ENCODE data around the gene RMDN2. TPM values are rescaled to one million over a fixed set of nuclear protein-coding genes. Genes with fewer than 3 reads are reported as not detected.

RMDN2 gene, protein sequence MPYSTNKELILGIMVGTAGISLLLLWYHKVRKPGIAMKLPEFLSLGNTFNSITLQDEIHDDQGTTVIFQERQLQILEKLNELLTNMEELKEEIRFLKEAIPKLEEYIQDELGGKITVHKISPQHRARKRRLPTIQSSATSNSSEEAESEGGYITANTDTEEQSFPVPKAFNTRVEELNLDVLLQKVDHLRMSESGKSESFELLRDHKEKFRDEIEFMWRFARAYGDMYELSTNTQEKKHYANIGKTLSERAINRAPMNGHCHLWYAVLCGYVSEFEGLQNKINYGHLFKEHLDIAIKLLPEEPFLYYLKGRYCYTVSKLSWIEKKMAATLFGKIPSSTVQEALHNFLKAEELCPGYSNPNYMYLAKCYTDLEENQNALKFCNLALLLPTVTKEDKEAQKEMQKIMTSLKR
- 4.2 to 6.2 TPM (median 5.3 TPM) in 5 replicates for total RNA-seq (2022; extraction: Qiagen RNA extraction; ENCODE audit: low read depth)

DNA sequence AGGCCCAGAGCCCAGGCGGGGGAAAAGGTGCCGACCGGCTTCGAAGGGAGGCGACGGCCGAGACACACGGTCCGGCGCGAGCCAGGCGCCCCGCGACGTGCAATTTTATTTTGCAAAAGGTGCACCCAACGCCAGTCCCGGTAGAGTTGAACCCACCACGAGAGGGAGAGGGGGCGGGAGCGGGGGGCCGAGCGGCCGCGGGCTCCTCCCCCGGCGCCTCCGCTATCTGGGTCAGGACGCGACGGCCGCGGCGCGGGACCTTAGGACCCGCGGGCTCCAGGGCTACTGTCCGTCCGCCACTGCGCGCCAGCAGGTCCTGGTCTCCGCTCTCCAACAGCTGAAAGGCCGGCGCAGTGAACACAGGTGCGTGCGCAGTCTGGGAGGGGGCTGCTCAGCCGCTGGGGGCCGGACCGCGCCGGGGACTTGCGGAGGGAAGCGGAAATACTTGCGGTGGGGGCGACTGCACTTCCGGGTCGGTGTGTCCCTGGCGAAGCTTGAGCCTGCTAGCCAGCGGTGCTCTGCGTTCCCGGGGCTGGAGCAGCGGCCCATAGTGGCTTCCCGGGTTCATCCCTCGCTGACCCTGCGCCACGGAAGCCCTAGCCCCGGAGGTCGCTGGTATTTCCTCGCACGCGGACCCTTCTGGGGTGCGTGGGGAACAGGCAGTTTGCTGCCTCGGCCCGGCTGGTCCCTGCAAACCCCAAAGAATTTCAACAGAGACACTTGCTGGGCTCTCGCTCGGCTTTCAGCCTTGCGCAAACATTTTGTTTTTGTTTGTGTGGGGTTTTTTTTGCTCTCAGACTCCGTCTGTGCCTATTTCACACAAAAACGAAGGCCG is at the start of gene RMDN2:
TSS of gene RMDN2 (plus strand) at position 225 of the 835 bp plus-strand sequence. CDS start 3,991 bp downstream, outside the sequence.

Other genes with a start within 250 kb of the RMDN2 start
- gene CYP1B1, start 150.9 kb downstream of the RMDN2 start, total RNA-seq (2022; extraction: Qiagen RNA extraction; ENCODE audit: low read depth), result 6.7 to 9.8 TPM (median 9.1 TPM) in 5 replicates